OCI-LY7 (cell line): ENCODE data around the gene XKR7. TPM values are rescaled to one million over a fixed set of nuclear protein-coding genes. Genes with fewer than 3 reads are reported as not detected.

Experiments used
- BruUV-seq: library from RNA; stranded (reverse); fragments of 400-500 nt; replicated peaks from 2 replicates; lab custom pipeline; 2021; lab: Mats Ljungman, UMichigan
- CTCF ChIA-PET: fragments of 300-600 bp; sonication (Branson Sonifier 250); formaldehyde crosslinking; loops from one replicate; lab custom pipeline; 2022; ENCODE audit warnings: antibody characterized with exemption; ENCODE audit not compliant: unreplicated experiment; lab: Charles Lee
- POLR2A ChIA-PET: fragments of 300-600 bp; sonication (Branson Sonifier 250); formaldehyde crosslinking; loops from one replicate; lab custom pipeline; 2022; ENCODE audit warnings: antibody characterized with exemption; lab: Charles Lee
- DNase-seq: peaks from one replicate; pipeline ENCODE4 v3.0.0-alpha.2; 2015; ENCODE audit warnings: low spot score
- H2AFZ ChIP-seq: fragments of 200-600 bp; sonication (generic), shearing (Covaris generic); 2 replicates; pipeline ENCODE4 v1.6.1; 2014; ENCODE audit warnings: mild to moderate bottlenecking, antibody characterized with exemption, low read length, moderate library complexity
- H3K27ac ChIP-seq: fragments of 200-600 bp; sonication (generic); 2 replicates; pipeline ENCODE4 v1.5.1; 2014; ENCODE audit warnings: mixed run types, low read depth, mild to moderate bottlenecking, moderate library complexity, low read length, inconsistent platforms; ENCODE audit not compliant: poor library complexity, severe bottlenecking
- H3K36me3 ChIP-seq: fragments of 200-600 bp; sonication (generic); 2 replicates; pipeline ENCODE4 v1.6.1; 2014; ENCODE audit warnings: mild to moderate bottlenecking, antibody characterized with exemption, low read length, moderate library complexity, mixed read lengths; ENCODE audit not compliant: insufficient read depth
- H3K4me1 ChIP-seq: fragments of 200-600 bp; sonication (generic); 2 replicates; pipeline ENCODE4 v1.5.1; 2014; ENCODE audit warnings: mild to moderate bottlenecking, low read length; ENCODE audit not compliant: insufficient read depth, poor library complexity, severe bottlenecking
- H3K4me2 ChIP-seq: fragments of 200-600 bp; sonication (generic); 2 replicates; pipeline ENCODE4 v1.6.1; 2014; ENCODE audit warnings: mild to moderate bottlenecking, low read length
- H3K4me3 ChIP-seq: fragments of 200-600 bp; sonication (generic); 2 replicates; pipeline ENCODE4 v1.5.1; 2014; ENCODE audit warnings: mild to moderate bottlenecking, low read depth, low read length; ENCODE audit not compliant: poor library complexity, severe bottlenecking
- H3K79me2 ChIP-seq: fragments of 200-600 bp; sonication (generic); 2 replicates; pipeline ENCODE4 v1.6.1; 2016; ENCODE audit warnings: low read depth, mild to moderate bottlenecking, low read length, moderate library complexity, mixed read lengths; ENCODE audit not compliant: insufficient read depth
- H3K9me2 ChIP-seq: fragments of 200-600 bp; sonication (generic); 2 replicates; pipeline ENCODE4 v1.6.1; 2016; ENCODE audit warnings: mild to moderate bottlenecking, low read length, mixed read lengths; ENCODE audit not compliant: insufficient read depth
- H3K9me3 ChIP-seq: fragments of 200-600 bp; sonication (generic); 2 replicates; pipeline ENCODE4 v1.6.1; 2014; ENCODE audit warnings: mild to moderate bottlenecking, mixed run types, low read length, mixed read lengths
- H4K20me1 ChIP-seq: fragments of 200-600 bp; sonication (generic); 2 replicates; pipeline ENCODE4 v1.6.1; 2014; ENCODE audit warnings: mild to moderate bottlenecking, antibody characterized with exemption, low read length, moderate library complexity, mixed read lengths; ENCODE audit not compliant: insufficient read depth
- CTCF ChIP-seq: fragments of 200-600 bp; sonication (generic); conservative IDR thresholded peaks from 2 replicates; pipeline ENCODE4 v1.5.1; 2014; ENCODE audit warnings: mild to moderate bottlenecking, antibody characterized with exemption, low read length, moderate library complexity, mixed read lengths
- EZH2phosphoT487 ChIP-seq: fragments of 200-600 bp; sonication (generic); IDR thresholded peaks from 2 replicates; pipeline ENCODE4 v1.6.1; 2018; ENCODE audit warnings: low read depth, borderline replicate concordance, mild to moderate bottlenecking, mixed run types, antibody characterized with exemption, low read length, moderate library complexity, mixed read lengths
- intact Hi-C: fragments of 100-400 bp; cut with micrococcal nuclease; formaldehyde crosslinking; loops from one replicate; pipeline ENCODE4 v1.10.0; 2022; ENCODE audit not compliant: unreplicated experiment
- total RNA-seq, 2 experiments: library from RNA; depleted of rRNA in 1 of 2; stranded (reverse); fragments of >200 nt in 1 of 2; shearing (Covaris generic) in 1 of 2; gene quantifications; 2 replicates each; pipeline ENCODE4 v1.2.3, GENCODE V29; 2014 to 2022

XKR7 gene
- total RNA-seq, 2 experiments from 2014 or later, result not detected

GRCh38 chr20:32017711-32018251, 49.8 kb downstream of the XKR7 start:
- ChIA-PET POLR2A (interaction anchor here (0.6 to 1.4 kb wide), 9 partner anchors 10 to 784 kb away, joined by 3 to 4 read pairs (median 3); no protein-coding TSS in a partner anchor), CTCF (interaction anchor here (0.6 to 2.0 kb wide), 5 partner anchors 12 to 91 kb away, joined by 3 to 7 read pairs (median 4); partner anchors contain the start of genes PDRG1 and TM9SF4)
- H2AFZ ChIP-seq, result no peak overlapping the region
- no peaks in the 10 kb centered on the region for H3K36me3 ChIP-seq
- H3K27ac ChIP-seq, result no peak overlapping the region
- H3K9me3 ChIP-seq, result no peaks in the 10 kb centered on the region
- no peak overlapping the region for H3K4me3 ChIP-seq
- H4K20me1 ChIP-seq, result no peaks in the 10 kb centered on the region
- H3K4me2 ChIP-seq, result peak overlapping the region; percentile 99; the same call in 1 of the 2 replicates
- peaks cover 6% of the 10 kb centered on the region for H3K4me1 ChIP-seq
- DNase-seq, result peak; percentile 79
- no TSS peak for BruUV-seq
- intact Hi-C loops, result loop anchor here (5.0 kb wide), 1 partner anchor 165 kb away; no protein-coding TSS in a partner anchor
- TF ChIP-seq CTCF, result 0 out of 2 replicates have a peak, but pooled peaks have one; percentile 36
- TF ChIP-seq EZH2phosphoT487, result no peak
- H3K9me2 ChIP-seq, result no peaks in the 10 kb centered on the region
- H3K79me2 ChIP-seq, result no peaks in the 10 kb centered on the region

GRCh38 chr20:32018269-32019155, 50.6 kb downstream of the XKR7 start:
- POLR2A ChIA-PET, result interaction anchor here (0.8 to 1.4 kb wide), 5 partner anchors 11 to 73 kb away, joined by 3 to 4 read pairs (median 3); no protein-coding TSS in a partner anchor
- Histone ChIP-seq H4K20me1 (no peaks in the 10 kb centered on the region), H3K27ac (no peak overlapping the region), H3K4me3 (peak overlapping the region; percentile 73), H3K9me3 (no peaks in the 10 kb centered on the region), H3K79me2 (no peaks in the 10 kb centered on the region), H3K9me2 (no peaks in the 10 kb centered on the region), H3K4me1 (peaks cover 6% of the 10 kb centered on the region), H2AFZ (peak overlapping the region; percentile 92), H3K36me3 (no peaks in the 10 kb centered on the region), H3K4me2 (peak overlapping the region; percentile 99)
- CTCF ChIA-PET, result interaction anchor here (1.0 to 2.0 kb wide), 3 partner anchors 13 to 91 kb away, joined by 3 to 7 read pairs (median 5); partner anchors contain the start of genes PDRG1 and TM9SF4
- TF ChIP-seq EZH2phosphoT487 (no peak), CTCF (0 out of 2 replicates have a peak, but pooled peaks have one; percentile 23)
- DNase-seq, result peak; percentile 60
- intact Hi-C loops, result loop anchor here (5.0 kb wide), 1 partner anchor 166 kb away; no protein-coding TSS in a partner anchor
- BruUV-seq, result no TSS peak
